Astrocyte (in vitro differentiated cells and primary cell): ENCODE measurements around the gene SLC25A18.

Experiments
- CTCF ChIP-seq: IDR thresholded peaks from 2 replicates; pipeline ENCODE4 v1.5.1; 2011; ENCODE audit warnings: low read depth, mild to moderate bottlenecking, inconsistent platforms, low read length, moderate library complexity; ENCODE audit not compliant: insufficient read depth
- EZH2 ChIP-seq: IDR thresholded peaks from 2 replicates; pipeline ENCODE4 v1.6.1; 2012; ENCODE audit warnings: mild to moderate bottlenecking, low read length, inconsistent platforms; ENCODE audit not compliant: insufficient read depth

- TF ChIP-seq EZH2 = no peak
- TF ChIP-seq CTCF = no peak
Measured at GRCh38 chr22:17634696-17635095, 71.4 kb downstream of the SLC25A18 start.
